Ovary (tissue), 9 donors: ENCODE measurements around the gene KRTAP9-2. TPM values are rescaled to one million over a fixed set of nuclear protein-coding genes. Genes with fewer than 3 reads are reported as not detected.
"Not testable (repeated sequence)": the region's sequence is repeated elsewhere in the genome, so short reads cannot be mapped to it uniquely, and the experiment has no call there.

Experiments used
- DNase-seq, 5 donors: peaks; one replicate each; pipeline ENCODE4 v3.0.0-alpha.2; 2019 to 2020
- H3K27ac ChIP-seq, 2 donors: fragments of 200-600 bp; one replicate each; pipeline versions ENCODE4 v1.5.1 to v1.8.0; 2019 to 2022
- H3K27me3 ChIP-seq: fragments of 200-600 bp; one replicate; pipeline ENCODE4 v1.8.0; 2022
- H3K36me3 ChIP-seq: fragments of 200-600 bp; sonication (generic); one replicate; pipeline ENCODE4 v1.5.1; 2019
- H3K4me1 ChIP-seq: one replicate; pipeline ENCODE4 v1.8.1; 2013; ENCODE audit warnings: mild to moderate bottlenecking, moderate library complexity; ENCODE audit not compliant: insufficient read depth
- H3K4me3 ChIP-seq: fragments of 200-600 bp; sonication (generic); one replicate; pipeline ENCODE4 v1.5.1; 2017
- H3K9me3 ChIP-seq, 2 donors: fragments of 200-600 bp in 1 of 2; sonication (generic) in 1 of 2; one replicate each; pipeline versions ENCODE4 v1.5.1 to v1.8.1; 2013 to 2019; ENCODE audit warnings: mild to moderate bottlenecking in 1 of 2, moderate library complexity in 1 of 2
- EP300 ChIP-seq: sonication (generic); formaldehyde crosslinking; IDR thresholded peaks from one replicate; pipeline ENCODE4 v1.6.1; 2017; ENCODE audit warnings: antibody characterized with exemption
- POLR2A ChIP-seq: fragments of 450-650 bp; IDR thresholded peaks from one replicate; pipeline ENCODE4 v1.6.1; 2017; ENCODE audit warnings: antibody characterized with exemption, mild to moderate bottlenecking, moderate library complexity
- WGBS, 3 donors: extraction: QIAGEN DNeasy Blood & Tissue Kit in 1 of 3; methylation state at CpG; one replicate each; pipeline versions ENCODE4 v1.1.5 to v1.1.7; 2013 to 2017; 5-methylcytosine and 5-hydroxymethylcytosine counted together
- intact Hi-C, 4 donors: fragments of 100-400 bp; cut with DNase I; formaldehyde crosslinking; loops; one replicate each; pipeline versions ENCODE4 v1.11.0 to v1.15.1; 2022 to 2023
- polyA plus RNA-seq, 2 donors: library from polyadenylated mRNA; stranded (reverse); fragments of 200-250 nt in 1 of 2; fragments of 350-450 nt in 1 of 2; fragmentation: Illumina TruSeq in 1 of 2; extraction: RNeasy Lipid Tissue Mini Kit (QIAGEN cat#74804) in 1 of 2; gene quantifications; one replicate each; pipeline ENCODE4 v1.2.3, GENCODE V29; 2013 to 2014
- total RNA-seq, 7 donors: library from RNA; depleted of rRNA in 2 of 7; stranded (reverse); fragments of >200 nt in 2 of 7; fragmentation: NEBNext Ultra II Directional in 3 of 7; extraction: Animal tissue kit (Norgen Biotek cat#: 25700) in 3 of 7; gene quantifications; one replicate each; pipeline versions ENCODE4 v1.1.0 to v1.2.4, GENCODE V29; 2016 to 2023
- TF ChIP-seq, protein P1 (sequence below), 3 donors: fragments of 450-650 bp in 2 of 3; fragments of 200-600 bp in 1 of 3; IDR thresholded peaks; one replicate each; pipeline versions ENCODE4 v1.5.1 to v1.8.0; 2016 to 2022; ENCODE audit warnings: antibody characterized with exemption in 3 of 3, mild to moderate bottlenecking in 1 of 3
- donor health status: DM: no; HTN: no; CAD: no; lungs with moderate emphysema.
- donor health status: DM: no; HTN: no; CAD: no.
- donor health status: Bipolar disorder and iron deficiency.
- donor health status: DM: yes; HTN: yes; CAD: no.
- donor health status: DM: no; HTN: no; CAD: no.
- donor health status: DM: yes; HTN: yes; CAD: no.

The KRTAP9-2 gene
- total and polyA plus RNA-seq, 9 donors, result not detected

DNA sequence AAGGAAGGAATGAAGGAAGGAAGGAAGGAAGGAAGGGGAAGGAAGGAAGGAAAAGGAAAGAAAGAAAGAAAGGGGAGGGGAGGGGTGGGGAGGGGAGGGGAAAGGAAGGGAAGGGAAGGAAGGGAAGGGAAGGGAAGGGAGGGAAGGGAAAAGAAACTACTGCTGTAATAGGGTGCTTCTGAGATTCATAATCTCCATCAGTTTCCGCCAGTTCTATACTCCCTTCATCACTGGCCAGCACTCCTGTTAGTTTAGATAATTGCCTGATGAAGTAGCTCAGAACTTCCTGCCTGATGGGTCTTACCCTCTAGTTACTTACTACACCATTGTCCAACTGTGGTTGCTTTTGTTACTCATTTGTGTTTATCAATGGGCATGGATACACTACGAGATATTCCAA is 36.8 kb downstream of the KRTAP9-2 start:
- no peaks in the 10 kb centered on the region for H3K4me1 ChIP-seq
- no peaks in the 10 kb centered on the region for H3K36me3 ChIP-seq
- DNase-seq, result no peak
- intact Hi-C loops, result no loop called here
- WGBS, 3 donors, result 75 to 88% (median 75%) methylated on average over 2 of the region's 2 CpGs
- H3K27ac ChIP-seq, result no peak overlapping the region
- H3K27me3 ChIP-seq, result no peaks in the 10 kb centered on the region
- TF ChIP-seq POLR2A, result no peak
- TF ChIP-seq, protein P1, sequence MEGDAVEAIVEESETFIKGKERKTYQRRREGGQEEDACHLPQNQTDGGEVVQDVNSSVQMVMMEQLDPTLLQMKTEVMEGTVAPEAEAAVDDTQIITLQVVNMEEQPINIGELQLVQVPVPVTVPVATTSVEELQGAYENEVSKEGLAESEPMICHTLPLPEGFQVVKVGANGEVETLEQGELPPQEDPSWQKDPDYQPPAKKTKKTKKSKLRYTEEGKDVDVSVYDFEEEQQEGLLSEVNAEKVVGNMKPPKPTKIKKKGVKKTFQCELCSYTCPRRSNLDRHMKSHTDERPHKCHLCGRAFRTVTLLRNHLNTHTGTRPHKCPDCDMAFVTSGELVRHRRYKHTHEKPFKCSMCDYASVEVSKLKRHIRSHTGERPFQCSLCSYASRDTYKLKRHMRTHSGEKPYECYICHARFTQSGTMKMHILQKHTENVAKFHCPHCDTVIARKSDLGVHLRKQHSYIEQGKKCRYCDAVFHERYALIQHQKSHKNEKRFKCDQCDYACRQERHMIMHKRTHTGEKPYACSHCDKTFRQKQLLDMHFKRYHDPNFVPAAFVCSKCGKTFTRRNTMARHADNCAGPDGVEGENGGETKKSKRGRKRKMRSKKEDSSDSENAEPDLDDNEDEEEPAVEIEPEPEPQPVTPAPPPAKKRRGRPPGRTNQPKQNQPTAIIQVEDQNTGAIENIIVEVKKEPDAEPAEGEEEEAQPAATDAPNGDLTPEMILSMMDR (IDR thresholded peaks at IDR 0.05), result no peak
- TF ChIP-seq EP300, result no peak
- no peaks in the 10 kb centered on the region for H3K9me3 ChIP-seq
- H3K4me3 ChIP-seq, result no peak overlapping the region

DNA sequence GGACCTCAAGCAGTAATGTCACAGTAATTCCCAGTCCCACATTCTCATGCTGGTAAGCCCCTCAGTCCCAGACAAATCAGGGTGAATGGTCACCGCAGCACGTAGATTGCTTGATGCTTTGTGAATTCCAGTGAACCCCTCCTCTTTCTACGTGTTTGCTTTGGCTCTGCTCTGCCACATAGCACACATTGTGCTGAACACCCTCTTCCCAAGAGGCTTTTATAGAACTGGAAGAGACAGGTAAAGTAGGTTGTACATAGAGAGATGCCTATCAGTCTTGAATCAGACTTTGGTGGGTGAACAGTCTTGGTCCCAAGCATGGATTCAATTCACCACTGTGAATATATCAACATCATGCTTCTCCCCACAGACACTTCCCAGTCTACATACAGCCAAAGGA is 38.2 kb downstream of the KRTAP9-2 start:
- Histone ChIP-seq H3K27me3 (no peaks in the 10 kb centered on the region), H3K4me1 (no peaks in the 10 kb centered on the region), H3K36me3 (no peaks in the 10 kb centered on the region), H3K9me3 (no peaks in the 10 kb centered on the region), H3K4me3 (no peak overlapping the region), H3K27ac (no peak overlapping the region)
- no peak for DNase-seq
- no peak for TF ChIP-seq EP300
- no peak for TF ChIP-seq POLR2A
- TF ChIP-seq, protein P1 (IDR thresholded peaks at IDR 0.05), result no peak
- WGBS, 3 donors, result 74 to 81% (median 76%) methylated on average over 3 of the region's 3 CpGs
- intact Hi-C loops, result no loop called here

- Histone ChIP-seq H3K4me1 (no peaks in the 10 kb centered on the region), H3K27ac (no peak within 1 kb of the TSS), H3K4me3 (no peak within 1 kb of the TSS), H3K27me3 (no peaks in the 10 kb centered on the region), H3K9me3 (no peaks in the 10 kb centered on the region), H3K36me3 (no peaks in the 10 kb centered on the region)
- intact Hi-C loops, result no loop called here
- no peak for DNase-seq
- WGBS, 3 donors, result 31 to 45% (median 37%) methylated on average over 2 of the region's 2 CpGs
- TF ChIP-seq, protein P1 (IDR thresholded peaks at IDR 0.05), result no peak
- TF ChIP-seq EP300 (no peak), POLR2A (no peak)
Measured at GRCh38 chr17:41265078-41265477, 38.6 kb downstream of the KRTAP9-2 start, which contains the start of gene KRTAP9-6. Gene KRTAP9-6, plus strand, starts transcription at chr17:41265378. Its CDS starts 0 bp downstream, at chr17:41265378.

- 83 to 90% (median 88%) methylated on average over 3 of the region's 3 CpGs for WGBS, 3 donors
- intact Hi-C loops, result no loop called here
Measured at GRCh38 chr17:41267711-41268110, 41.3 kb downstream of the KRTAP9-2 start.

GRCh38 chr17:41271323-41271722 is 44.9 kb downstream of the KRTAP9-2 start:
- H3K9me3 ChIP-seq, H3K27me3 ChIP-seq, H3K4me3 ChIP-seq, H3K36me3 ChIP-seq, DNase-seq, intact Hi-C loops, H3K4me1 ChIP-seq, H3K27ac ChIP-seq: not testable (repeated sequence)
- 48 to 57% (median 50%) methylated on average over 1 of the region's 1 CpG for WGBS, 3 donors

More at GRCh38 chr17:41267711-41268110, 41.3 kb downstream of the KRTAP9-2 start:
- no peak for DNase-seq
- Histone ChIP-seq H3K27me3 (no peaks in the 10 kb centered on the region), H3K9me3 (no peaks in the 10 kb centered on the region), H3K27ac (no peak overlapping the region), H3K36me3 (no peaks in the 10 kb centered on the region), H3K4me1 (no peaks in the 10 kb centered on the region), H3K4me3 (no peak overlapping the region)
- TF ChIP-seq EP300, result no peak
- TF ChIP-seq, protein P1 (IDR thresholded peaks at IDR 0.05), result no peak
